ENCODE data around the gene ZKSCAN4.

Gene ZKSCAN4

GRCh38 chr6:28266962-28267694 is 15.1 kb upstream of the ZKSCAN4 start, which contains the start of gene ZSCAN26:
Gene ZSCAN26 (plus strand): TSS chr6:28267143. CDS start chr6:28271920, 4,777 bp downstream.
- H3K36me3 ChIP-seq (ENCODE audit: control insufficient read depth, insufficient read depth, low read length) = no peaks in the 10 kb centered on the region
- peak within 1 kb of the TSS; percentile 66 for H3K4me3 ChIP-seq (ENCODE audit: low read depth, low read length)
- H3K4me1 ChIP-seq (ENCODE audit: control insufficient read depth, insufficient read depth, low read length) = peaks cover 8% of the 10 kb centered on the region
- H3K9ac ChIP-seq (ENCODE audit: low read depth, low read length) = peak within 1 kb of the TSS; percentile 89
- no peaks in the 10 kb centered on the region for H3K9me3 ChIP-seq (ENCODE audit: control insufficient read depth, insufficient read depth, low read length)
- H3K27me3 ChIP-seq (ENCODE audit: control insufficient read depth, insufficient read depth, low read length) = peaks cover 4% of the 10 kb centered on the region

GRCh38 chr6:28266563-28266961 is 14.5 kb upstream of the ZKSCAN4 start:
- no peaks in the 10 kb centered on the region for H3K36me3 ChIP-seq (ENCODE audit: control insufficient read depth, insufficient read depth, low read length)
- H3K4me1 ChIP-seq (ENCODE audit: control insufficient read depth, insufficient read depth, low read length) = peaks cover 8% of the 10 kb centered on the region
- peaks cover 7% of the 10 kb centered on the region for H3K27me3 ChIP-seq (ENCODE audit: control insufficient read depth, insufficient read depth, low read length)
- no peaks in the 10 kb centered on the region for H3K9me3 ChIP-seq (ENCODE audit: control insufficient read depth, insufficient read depth, low read length)
- H3K9ac ChIP-seq (ENCODE audit: low read depth, low read length) = peak overlapping the region; percentile 89
- peak overlapping the region; percentile 66 for H3K4me3 ChIP-seq (ENCODE audit: low read depth, low read length)

DNA sequence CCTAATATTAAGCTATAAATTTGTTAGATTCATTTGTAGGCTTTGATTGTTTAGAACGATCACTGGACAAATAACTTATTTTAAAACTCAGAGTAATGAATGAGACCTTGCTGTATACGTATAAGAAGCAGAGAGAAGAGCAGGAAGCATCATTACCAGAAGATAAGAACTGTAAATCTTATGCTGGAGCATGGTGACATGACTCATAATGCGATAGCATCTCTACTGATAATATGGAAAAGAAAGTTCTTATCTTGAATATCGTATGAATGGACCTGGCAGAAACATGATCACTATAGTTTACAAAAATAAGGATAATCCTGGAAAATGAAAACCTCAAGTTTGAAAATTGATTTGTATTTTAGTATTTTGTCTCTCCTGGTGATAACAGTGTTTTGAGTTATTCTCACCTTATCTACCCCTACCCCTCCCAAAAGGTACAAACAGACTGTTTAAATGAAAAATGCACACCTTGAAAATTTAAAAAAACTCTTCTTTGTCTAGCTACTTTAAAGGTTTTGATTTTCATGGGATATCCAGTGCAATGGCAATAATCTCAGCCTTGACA is 12.8 kb upstream of the ZKSCAN4 start:
- no peak overlapping the region for H3K4me3 ChIP-seq (ENCODE audit: low read depth, low read length)
- H3K9ac ChIP-seq (ENCODE audit: low read depth, low read length) = no peak overlapping the region
- H3K4me1 ChIP-seq (ENCODE audit: control insufficient read depth, insufficient read depth, low read length) = peaks cover 8% of the 10 kb centered on the region
- H3K36me3 ChIP-seq (ENCODE audit: control insufficient read depth, insufficient read depth, low read length) = no peaks in the 10 kb centered on the region
- peaks cover 13% of the 10 kb centered on the region for H3K27me3 ChIP-seq (ENCODE audit: control insufficient read depth, insufficient read depth, low read length)
- H3K9me3 ChIP-seq (ENCODE audit: control insufficient read depth, insufficient read depth, low read length) = no peaks in the 10 kb centered on the region

DNA sequence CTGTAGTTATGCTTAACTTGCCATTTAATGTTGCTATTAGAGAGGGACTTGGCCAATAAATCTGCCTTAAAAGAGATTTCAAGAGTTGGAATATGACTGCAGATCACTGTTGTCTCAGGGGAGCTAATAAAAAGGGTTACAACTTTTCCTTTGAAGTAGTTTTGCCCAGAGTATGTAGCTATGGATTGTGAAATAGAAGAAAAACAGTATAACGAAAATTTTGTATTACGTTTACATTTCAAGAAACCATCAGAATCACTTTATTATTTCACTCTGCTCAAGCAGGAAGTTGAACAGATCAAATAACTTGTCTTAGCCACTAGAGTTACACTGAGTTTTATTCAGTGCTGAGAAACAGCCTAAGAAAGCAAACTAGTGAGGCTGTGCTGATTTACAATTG is 11.9 kb upstream of the ZKSCAN4 start:
- no peaks in the 10 kb centered on the region for H3K9me3 ChIP-seq (ENCODE audit: control insufficient read depth, insufficient read depth, low read length)
- H3K4me3 ChIP-seq (ENCODE audit: low read depth, low read length) = no peak overlapping the region
- peaks cover 8% of the 10 kb centered on the region for H3K4me1 ChIP-seq (ENCODE audit: control insufficient read depth, insufficient read depth, low read length)
- H3K27me3 ChIP-seq (ENCODE audit: control insufficient read depth, insufficient read depth, low read length) = peaks cover 20% of the 10 kb centered on the region
- H3K9ac ChIP-seq (ENCODE audit: low read depth, low read length) = no peak overlapping the region
- no peaks in the 10 kb centered on the region for H3K36me3 ChIP-seq (ENCODE audit: control insufficient read depth, insufficient read depth, low read length)

DNA sequence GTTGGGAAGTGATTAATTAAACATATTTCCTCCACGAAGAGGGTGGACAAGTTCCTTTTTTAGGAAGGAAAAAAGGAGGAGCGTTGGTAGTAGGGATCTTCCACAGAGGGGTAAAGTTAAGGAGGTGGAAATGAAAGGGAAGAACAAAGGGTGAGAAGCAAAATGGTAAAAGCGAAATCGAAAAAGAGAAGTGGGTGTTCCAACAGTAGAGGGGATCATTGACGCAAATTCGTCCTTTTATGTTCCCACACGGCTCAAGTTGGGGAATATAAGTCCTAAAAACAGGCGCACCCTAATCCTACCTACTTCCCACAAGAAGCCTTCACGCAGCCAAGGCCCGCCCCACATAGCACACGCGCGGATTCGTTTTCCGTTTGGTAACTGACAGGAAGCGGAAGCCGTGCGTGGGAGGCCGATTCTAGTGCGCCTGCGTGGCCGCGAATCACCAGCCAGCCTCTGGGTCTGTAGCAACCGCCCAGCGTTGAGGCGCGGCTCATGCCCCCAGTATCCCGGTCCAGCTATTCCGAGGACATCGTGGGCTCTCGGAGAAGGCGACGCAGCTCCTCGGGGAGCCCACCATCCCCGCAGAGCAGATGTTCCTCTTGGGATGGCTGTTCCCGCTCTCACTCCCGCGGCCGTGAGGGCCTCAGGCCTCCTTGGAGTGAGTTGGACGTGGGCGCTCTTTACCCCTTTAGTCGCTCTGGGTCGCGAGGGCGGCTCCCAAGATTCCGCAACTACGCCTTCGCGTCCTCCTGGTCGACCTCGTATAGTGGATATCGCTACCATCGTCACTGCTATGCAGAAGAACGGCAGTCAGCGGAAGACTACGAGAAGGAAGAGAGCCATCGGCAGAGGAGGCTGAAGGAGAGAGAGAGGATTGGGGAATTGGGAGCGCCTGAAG is 7.1 kb upstream of the ZKSCAN4 start, which contains the start of gene NKAPL:
Gene NKAPL (plus strand): TSS at position 421 of the 901 bp plus-strand sequence. CDS start 75 bp downstream, at position 496.
- H3K9me3 ChIP-seq (ENCODE audit: control insufficient read depth, insufficient read depth, low read length) = no peaks in the 10 kb centered on the region
- H3K4me1 ChIP-seq (ENCODE audit: control insufficient read depth, insufficient read depth, low read length) = no peaks in the 10 kb centered on the region
- H3K9ac ChIP-seq (ENCODE audit: low read depth, low read length) = no peak within 1 kb of the TSS
- no peaks in the 10 kb centered on the region for H3K36me3 ChIP-seq (ENCODE audit: control insufficient read depth, insufficient read depth, low read length)
- H3K4me3 ChIP-seq (ENCODE audit: low read depth, low read length) = peak within 1 kb of the TSS; percentile 42
- H3K27me3 ChIP-seq (ENCODE audit: control insufficient read depth, insufficient read depth, low read length) = peaks cover 23% of the 10 kb centered on the region

DNA sequence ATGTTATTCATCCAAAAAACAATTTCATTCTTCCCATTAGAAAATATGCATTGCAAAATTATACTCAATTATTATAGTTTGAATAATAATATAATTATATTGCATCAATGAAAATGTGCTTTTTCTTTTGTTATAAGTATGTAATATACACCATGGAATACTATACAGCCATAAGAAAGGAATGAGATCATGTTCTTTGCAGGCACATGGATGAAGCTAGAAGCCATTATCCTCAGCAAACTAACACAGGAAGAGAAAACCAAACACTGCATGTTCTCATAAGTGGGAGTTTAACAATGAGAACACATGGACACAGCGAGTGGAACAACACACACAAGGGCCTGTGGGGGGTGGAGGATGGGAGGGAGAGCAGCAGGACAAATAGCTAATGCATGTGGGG is 5.0 kb upstream of the ZKSCAN4 start:
- Histone ChIP-seq H3K4me1 (ENCODE audit: control insufficient read depth, insufficient read depth, low read length) (no peaks in the 10 kb centered on the region), H3K4me3 (ENCODE audit: low read depth, low read length) (no peak overlapping the region), H3K27me3 (ENCODE audit: control insufficient read depth, insufficient read depth, low read length) (peaks cover 18% of the 10 kb centered on the region), H3K9ac (ENCODE audit: low read depth, low read length) (no peak overlapping the region), H3K9me3 (ENCODE audit: control insufficient read depth, insufficient read depth, low read length) (no peaks in the 10 kb centered on the region), H3K36me3 (ENCODE audit: control insufficient read depth, insufficient read depth, low read length) (no peaks in the 10 kb centered on the region)

DNA sequence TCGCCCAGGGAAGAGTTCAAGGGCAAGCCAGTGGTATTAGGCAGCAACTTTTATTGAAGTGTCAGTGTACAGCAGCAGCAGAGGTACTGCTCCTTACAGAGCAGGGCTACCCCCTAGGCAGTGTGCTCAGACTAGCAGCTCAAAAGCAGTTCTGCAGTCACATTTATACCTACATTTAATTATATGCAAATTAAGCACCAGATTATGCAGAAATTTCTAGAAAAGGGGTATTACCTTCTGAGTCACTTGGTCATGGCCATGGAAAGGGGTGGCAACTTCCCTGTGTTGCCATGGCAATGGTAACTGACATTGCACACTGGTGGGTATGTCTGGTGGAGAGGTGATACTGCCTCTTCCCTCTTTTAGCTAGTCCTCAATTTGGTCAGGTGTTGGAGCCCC is 2.1 kb upstream of the ZKSCAN4 start:
- H3K4me3 ChIP-seq (ENCODE audit: low read depth, low read length) = no peak overlapping the region
- peaks cover 2% of the 10 kb centered on the region for H3K27me3 ChIP-seq (ENCODE audit: control insufficient read depth, insufficient read depth, low read length)
- H3K9ac ChIP-seq (ENCODE audit: low read depth, low read length) = no peak overlapping the region
- no peaks in the 10 kb centered on the region for H3K36me3 ChIP-seq (ENCODE audit: control insufficient read depth, insufficient read depth, low read length)
- no peaks in the 10 kb centered on the region for H3K9me3 ChIP-seq (ENCODE audit: control insufficient read depth, insufficient read depth, low read length)
- H3K4me1 ChIP-seq (ENCODE audit: control insufficient read depth, insufficient read depth, low read length) = peaks cover 4% of the 10 kb centered on the region

DNA sequence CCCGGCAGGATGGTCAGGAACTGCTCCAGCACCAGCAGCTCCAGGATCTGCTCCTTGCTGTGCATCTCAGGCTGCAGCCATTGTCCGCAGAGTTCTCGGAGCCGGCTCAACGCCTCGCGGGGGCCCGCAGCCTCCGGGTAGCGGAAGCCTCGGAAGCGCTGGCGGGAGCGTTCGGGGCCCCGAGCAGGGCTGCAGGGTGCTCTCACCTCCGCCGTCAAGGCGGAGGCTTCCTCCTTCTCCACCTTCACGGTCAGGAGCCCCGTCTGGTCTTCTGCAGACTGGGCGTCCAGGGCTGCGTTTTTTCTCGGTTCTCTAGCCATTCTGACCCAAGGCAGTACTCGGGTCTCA is 434 bp downstream of the ZKSCAN4 start:
- Histone ChIP-seq H3K36me3 (ENCODE audit: control insufficient read depth, insufficient read depth, low read length) (no peaks in the 10 kb centered on the region), H3K4me1 (ENCODE audit: control insufficient read depth, insufficient read depth, low read length) (peaks cover 4% of the 10 kb centered on the region), H3K9me3 (ENCODE audit: control insufficient read depth, insufficient read depth, low read length) (no peaks in the 10 kb centered on the region), H3K27me3 (ENCODE audit: control insufficient read depth, insufficient read depth, low read length) (no peaks in the 10 kb centered on the region), H3K9ac (ENCODE audit: low read depth, low read length) (peak overlapping the region; percentile 61), H3K4me3 (ENCODE audit: low read depth, low read length) (peak overlapping the region; percentile 97)

GRCh38 chr6:28250747-28251146 is 1.3 kb downstream of the ZKSCAN4 start:
- Histone ChIP-seq H3K4me3 (ENCODE audit: low read depth, low read length) (peak overlapping the region; percentile 97), H3K9ac (ENCODE audit: low read depth, low read length) (no peak overlapping the region), H3K4me1 (ENCODE audit: control insufficient read depth, insufficient read depth, low read length) (peaks cover 4% of the 10 kb centered on the region), H3K27me3 (ENCODE audit: control insufficient read depth, insufficient read depth, low read length) (no peaks in the 10 kb centered on the region), H3K36me3 (ENCODE audit: control insufficient read depth, insufficient read depth, low read length) (no peaks in the 10 kb centered on the region), H3K9me3 (ENCODE audit: control insufficient read depth, insufficient read depth, low read length) (no peaks in the 10 kb centered on the region)

DNA sequence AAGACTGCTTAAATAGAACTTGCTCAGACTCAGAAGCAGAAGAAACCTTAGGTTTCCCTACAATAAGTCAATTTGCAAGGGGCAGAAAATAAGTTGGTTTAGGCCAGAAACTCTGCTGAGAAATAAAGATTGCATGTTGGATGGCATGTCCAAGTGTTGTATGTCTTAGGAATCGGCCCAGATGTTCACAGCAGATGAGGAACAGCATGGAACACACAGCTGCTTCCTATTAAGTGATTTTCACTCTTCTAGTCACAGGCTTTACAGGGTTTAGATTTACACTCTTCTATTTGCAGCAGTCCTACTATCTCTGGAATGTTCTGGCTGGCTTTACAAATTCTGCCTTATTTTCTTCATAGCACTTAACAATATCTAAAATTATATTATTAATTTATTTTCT is 3.2 kb downstream of the ZKSCAN4 start:
- Histone ChIP-seq H3K4me3 (ENCODE audit: low read depth, low read length) (no peak overlapping the region), H3K36me3 (ENCODE audit: control insufficient read depth, insufficient read depth, low read length) (peaks cover 3% of the 10 kb centered on the region), H3K9ac (ENCODE audit: low read depth, low read length) (no peak overlapping the region), H3K27me3 (ENCODE audit: control insufficient read depth, insufficient read depth, low read length) (no peaks in the 10 kb centered on the region), H3K4me1 (ENCODE audit: control insufficient read depth, insufficient read depth, low read length) (peaks cover 4% of the 10 kb centered on the region), H3K9me3 (ENCODE audit: control insufficient read depth, insufficient read depth, low read length) (no peaks in the 10 kb centered on the region)

DNA sequence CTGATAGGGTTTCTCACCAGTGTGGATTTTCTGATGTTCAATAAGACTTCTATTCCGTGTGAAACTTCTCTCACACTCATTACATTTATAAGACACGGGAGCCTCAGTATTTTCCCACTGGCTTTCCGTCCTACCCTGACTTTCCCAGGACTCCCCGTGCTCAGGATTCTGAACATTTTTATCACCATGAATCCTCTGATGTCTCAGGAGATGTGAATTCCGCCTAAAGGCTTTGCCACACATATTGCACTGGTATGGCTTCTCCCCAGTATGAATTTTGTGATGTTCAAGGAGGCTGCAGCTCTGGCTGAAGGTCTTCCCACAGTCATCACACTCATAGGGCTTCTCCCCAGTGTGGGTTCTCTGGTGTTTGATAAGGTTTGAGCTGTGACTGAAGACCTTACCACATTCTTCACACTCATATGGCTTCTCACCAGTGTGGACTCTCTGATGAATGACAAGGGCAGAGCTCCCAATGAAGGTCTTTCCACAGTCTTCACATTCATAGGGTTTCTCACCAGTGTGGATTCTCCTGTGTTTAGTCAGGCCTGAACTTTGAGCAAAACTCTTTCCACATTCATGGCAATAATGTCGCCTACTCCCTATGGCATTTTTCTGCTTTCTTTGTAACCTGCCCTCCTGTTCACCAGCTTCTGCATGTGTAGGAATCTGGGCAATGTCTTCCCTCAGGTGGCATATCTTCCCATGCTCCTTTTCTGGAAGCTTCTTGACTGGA is 6.7 kb downstream of the ZKSCAN4 start:
- no peak overlapping the region for H3K4me3 ChIP-seq (ENCODE audit: low read depth, low read length)
- H3K36me3 ChIP-seq (ENCODE audit: control insufficient read depth, insufficient read depth, low read length) = peaks cover 3% of the 10 kb centered on the region
- H3K9ac ChIP-seq (ENCODE audit: low read depth, low read length) = no peak overlapping the region
- no peaks in the 10 kb centered on the region for H3K27me3 ChIP-seq (ENCODE audit: control insufficient read depth, insufficient read depth, low read length)
- no peaks in the 10 kb centered on the region for H3K9me3 ChIP-seq (ENCODE audit: control insufficient read depth, insufficient read depth, low read length)
- no peaks in the 10 kb centered on the region for H3K4me1 ChIP-seq (ENCODE audit: control insufficient read depth, insufficient read depth, low read length)

Measured in iPS-15b (cell line).